GM12878 (cell line): ENCODE data around the gene CD69. TPM values are rescaled to one million over a fixed set of nuclear protein-coding genes. Genes with fewer than 3 reads are reported as not detected.
A peak's percentile ranks its signal among the peaks of the same experiment; 100 is the strongest.

ENCODE experiments used
- ATAC-seq: fragments of 200-7000 bp; cut with Tn5 transposase; 3 replicates; pipeline ENCODE4 v1.9.1; 2020; ENCODE audit warnings: mild to moderate bottlenecking, moderate library complexity
- BruUV-seq: library from RNA; stranded (reverse); fragments of 400-500 nt; replicated peaks from 2 replicates; lab custom pipeline; 2021; lab: Mats Ljungman, UMichigan
- CTCF ChIA-PET: fragments of 300-600 bp; sonication (Branson Sonifier 250); formaldehyde crosslinking; extraction: SDS; loops from one replicate; lab custom pipeline; 2021; ENCODE audit warnings: inconsistent platforms; lab: Yijun Ruan, JAX
- POLR2A ChIA-PET: fragments of 350-600 bp; formaldehyde crosslinking; extraction: SDS; loops from one replicate; lab custom pipeline; 2021; ENCODE audit warnings: inconsistent platforms; lab: Charles Lee
- RAD21 ChIA-PET: fragments of 300-600 bp; sonication (Branson Sonifier 250); formaldehyde crosslinking; loops from one replicate; lab custom pipeline; 2023; ENCODE audit warnings: antibody characterized with exemption; ENCODE audit not compliant: unreplicated experiment; lab: Charles Lee
- SMC1A ChIA-PET: fragments of 300-600 bp; sonication (Branson Sonifier 250); formaldehyde crosslinking; loops from one replicate; lab custom pipeline; 2023; ENCODE audit not compliant: unreplicated experiment, uncharacterized antibody; lab: Charles Lee
- DNase-seq: peaks from one replicate; pipeline ENCODE4 v3.0.0-alpha.2; 2011; ENCODE audit warnings: low read depth, low spot score
- FAIRE-seq: peaks from 3 replicates; lab custom pipeline; 2011; peaks lifted over from hg19 to GRCh38; lab: Jason Lieb, UNC
- H2AFZ ChIP-seq: 2 replicates; pipeline ENCODE4 v1.6.0; 2011; ENCODE audit warnings: low read depth, low read length, control low read depth; ENCODE audit not compliant: control insufficient read depth
- H3K27ac ChIP-seq: 2 replicates; pipeline ENCODE4 v1.5.1; 2011; ENCODE audit warnings: control low read depth; ENCODE audit not compliant: control insufficient read depth, insufficient read depth
- H3K27me3 ChIP-seq, 2 experiments: replicated peaks in 1 of 2; 2 replicates each; pipeline versions ENCODE4 v1.6.0 to v1.6.1; 2011; ENCODE audit warnings: low read length in 1 of 2; ENCODE audit not compliant: control insufficient read depth in 2 of 2, insufficient read depth in 2 of 2
- H3K36me3 ChIP-seq, 2 experiments: 2 replicates each; pipeline ENCODE4 v1.5.1; 2011; ENCODE audit warnings: low read length in 1 of 2; ENCODE audit not compliant: control insufficient read depth in 2 of 2, insufficient read depth in 2 of 2
- H3K4me1 ChIP-seq: 2 replicates; pipeline ENCODE4 v1.6.1; 2011; ENCODE audit warnings: mild to moderate bottlenecking, low read length, moderate library complexity, mixed read lengths; ENCODE audit not compliant: control insufficient read depth, insufficient read depth
- H3K4me2 ChIP-seq: 2 replicates; pipeline ENCODE4 v1.6.0; 2011; ENCODE audit warnings: control low read depth; ENCODE audit not compliant: control insufficient read depth, insufficient read depth
- H3K4me3 ChIP-seq: fragments of 200-600 bp; sonication (generic); 2 replicates; pipeline ENCODE4 v1.5.1; 2016
- H3K79me2 ChIP-seq: 2 replicates; pipeline ENCODE4 v1.6.0; 2011; ENCODE audit warnings: low read length; ENCODE audit not compliant: control insufficient read depth, insufficient read depth
- H3K9ac ChIP-seq: 2 replicates; pipeline ENCODE4 v1.8.0; 2011; ENCODE audit warnings: low read length, control low read depth, mixed read lengths; ENCODE audit not compliant: control insufficient read depth, insufficient read depth
- H3K9me3 ChIP-seq: replicated peaks from 3 replicates; pipeline ENCODE4 v1.5.1; 2011; ENCODE audit warnings: mild to moderate bottlenecking, low read length; ENCODE audit not compliant: control insufficient read depth, insufficient read depth
- H4K20me1 ChIP-seq: 2 replicates; pipeline ENCODE4 v1.6.0; 2011; ENCODE audit not compliant: control insufficient read depth, insufficient read depth
- CHD2 ChIP-seq: IDR thresholded peaks from 2 replicates; pipeline ENCODE4 v1.6.1; 2011; ENCODE audit warnings: low read depth, low read length, improper control_type of control experiment, borderline replicate concordance
- CREM ChIP-seq: IDR thresholded peaks from 2 replicates; pipeline ENCODE4 v1.6.1; 2014; ENCODE audit warnings: antibody characterized with exemption, low read depth
- EGR1 ChIP-seq, 2 experiments: IDR thresholded peaks; 1 replicate in 1 of 2; 2 replicates in 1 of 2; pipeline ENCODE4 v1.6.1; 2011 to 2012; ENCODE audit warnings: low read depth in 2 of 2, low read length in 2 of 2, borderline replicate concordance in 1 of 2, mild to moderate bottlenecking in 1 of 2, moderate library complexity in 1 of 2
- GABPA ChIP-seq: IDR thresholded peaks from 2 replicates; pipeline ENCODE4 v1.6.1; 2014; ENCODE audit warnings: antibody characterized with exemption, low read depth, mild to moderate bottlenecking, inconsistent platforms
- HCFC1 ChIP-seq: fragments of 150-350 bp; IDR thresholded peaks from 2 replicates; pipeline ENCODE4 v1.6.1; 2014; ENCODE audit warnings: low read length
- JUND ChIP-seq: IDR thresholded peaks from 2 replicates; pipeline ENCODE4 v1.6.1; 2012; ENCODE audit warnings: low read depth, mild to moderate bottlenecking, low read length, improper control_type of control experiment, moderate library complexity
- NFIC ChIP-seq: IDR thresholded peaks from 2 replicates; pipeline ENCODE4 v1.6.1; 2012; ENCODE audit warnings: low read depth, mild to moderate bottlenecking, inconsistent platforms, low read length, moderate library complexity
- PML ChIP-seq: IDR thresholded peaks from 2 replicates; pipeline ENCODE4 v1.6.1; 2012; ENCODE audit warnings: low read length, inconsistent platforms
- POLR2A ChIP-seq: IDR thresholded peaks from 2 replicates; pipeline ENCODE4 v1.6.1; 2011; ENCODE audit warnings: low read depth, mild to moderate bottlenecking, low read length
- SRF ChIP-seq, 2 experiments: IDR thresholded peaks; 2 replicates each; pipeline ENCODE4 v1.6.1; 2011; ENCODE audit warnings: low read depth in 2 of 2, low read length in 2 of 2, mild to moderate bottlenecking in 1 of 2, moderate library complexity in 1 of 2
- YY1 ChIP-seq: IDR thresholded peaks from 2 replicates; pipeline ENCODE4 v1.6.1; 2011; ENCODE audit warnings: low read depth, mild to moderate bottlenecking, low read length
- WGBS: methylation state at CpG from one replicate; pipeline ENCODE4 v1.1.6; 2016; ENCODE audit warnings: low lambda C conversion rate; ENCODE audit not compliant: insufficient replicate concordance, insufficient coverage; ENCODE audit errors: missing lambda C conversion rate; 5-methylcytosine and 5-hydroxymethylcytosine counted together
- in situ Hi-C: fragments of 300-500 bp; cut with MboI; formaldehyde crosslinking; loops from 9 replicates; pipeline ENCODE4 v1.14.3; 2018; ENCODE audit warnings: mixed read lengths
- intact Hi-C: fragments of 100-400 bp; cut with micrococcal nuclease; formaldehyde crosslinking; loops from one replicate; pipeline ENCODE4 v1.14.2; 2022; ENCODE audit not compliant: unreplicated experiment
- polyA plus RNA-seq, 11 experiments: library from polyadenylated mRNA; depleted of rRNA in 4 of 11; unstranded in 6 of 11; stranded (reverse) in 5 of 11; fragments of >200 nt; fragmentation: Nextera tagmentation in 4 of 11; fragmentation: Illumina TruSeq in 1 of 11; extraction: Ambion mirVana in 4 of 11; extraction: Trizol in 1 of 11; gene quantifications; 1 replicate in 1 of 11; 2 replicates in 10 of 11; pipeline versions ENCODE4 v1.2.1 to v1.2.3, GENCODE V29; 2011 to 2016; ENCODE audit warnings: inconsistent platforms in 2 of 11, missing spikeins in 2 of 11, low read depth in 1 of 11
- total RNA-seq, 4 experiments: library from RNA; depleted of rRNA in 3 of 4; stranded (reverse); fragments of >200 nt in 3 of 4; fragmentation: Illumina TruSeq in 1 of 4; extraction: Trizol in 1 of 4; gene quantifications; 2 replicates each; pipeline versions ENCODE4 v1.2.1 to v1.2.3, GENCODE V29; 2013 to 2021
- TF ChIP-seq, protein P1 (sequence below): fragments of 450-650 bp; IDR thresholded peaks from 2 replicates; pipeline ENCODE4 v1.6.1; 2017; ENCODE audit warnings: mild to moderate bottlenecking, low read depth, inconsistent platforms; ENCODE audit not compliant: poor library complexity, severe bottlenecking
- TF ChIP-seq, protein P2 (sequence below): fragments of 450-650 bp; IDR thresholded peaks from 2 replicates; pipeline ENCODE4 v1.6.1; 2017; ENCODE audit warnings: mild to moderate bottlenecking
- TF ChIP-seq, protein P3 (sequence below): fragments of 150-350 bp; IDR thresholded peaks from 2 replicates; pipeline ENCODE4 v1.6.1; 2016; ENCODE audit warnings: low read depth, low read length
- TF ChIP-seq, protein P4 (sequence below): fragments of 450-650 bp; IDR thresholded peaks from 2 replicates; pipeline ENCODE4 v1.6.1; 2016; ENCODE audit warnings: mild to moderate bottlenecking

CD69 gene
- total and polyA plus RNA-seq, 10 of the 15 experiments (the other 5 are each of a cell fraction or from before 2014, with no cell fraction given), result 7.3 to 156 (median 15.0) TPM

DNA sequence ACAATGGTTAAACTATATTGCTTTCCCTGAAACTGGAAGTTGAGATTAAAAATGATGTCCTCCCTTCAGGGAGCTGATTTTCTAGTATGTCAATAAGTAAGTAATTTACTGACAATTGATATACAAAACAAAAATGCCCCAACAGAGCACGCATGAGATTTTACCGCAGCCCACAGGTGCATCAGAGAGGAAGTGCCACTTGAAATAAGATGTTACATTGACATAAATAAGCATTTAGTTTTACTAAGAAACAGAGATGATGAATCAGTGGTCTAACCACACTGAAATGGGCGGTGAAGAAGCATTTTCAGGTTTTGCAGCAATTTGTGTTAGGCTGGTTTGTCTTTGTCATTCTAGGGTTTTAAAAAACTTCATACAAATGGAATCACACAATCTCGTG lies 19.0 kb downstream of the CD69 start:
- DNase-seq (peak; percentile 89), ATAC-seq (peak; percentile 82), FAIRE-seq (peak; percentile 83)
- Histone ChIP-seq H3K79me2 (peaks cover 2% of the 10 kb centered on the region), H3K4me3 (peak overlapping the region; percentile 36; the same call in 1 of the 2 replicates), H3K4me2 (peak overlapping the region; percentile 41; the same call in 1 of the 2 replicates), H2AFZ (no peak overlapping the region), H3K27ac (peak overlapping the region; percentile 72), H3K9me3 (no peaks in the 10 kb centered on the region), H3K36me3 (no peaks in the 10 kb centered on the region), H3K9ac (no peak overlapping the region), H4K20me1 (no peaks in the 10 kb centered on the region), H3K4me1 (peaks cover 30% of the 10 kb centered on the region), H3K27me3 (no peaks in the 10 kb centered on the region)
- under 1% methylated on average over 4 of the region's 4 CpGs for WGBS
- CTCF ChIA-PET, result interaction anchor here (1.2 to 6.1 kb wide), 17 partner anchors 11 to 410 kb away, joined by 3 to 67 read pairs (median 8); no protein-coding TSS in a partner anchor
- SMC1A ChIA-PET, result interaction anchor here (0.7 to 22.8 kb wide), 12 partner anchors 9 to 410 kb away, joined by 3 to 814 read pairs (median 5); no protein-coding TSS in a partner anchor
- in situ Hi-C loops, result no loop called here
- POLR2A ChIA-PET, result interaction anchor here (2.0 kb wide), 1 partner anchor 19 kb away, joined by 6 read pairs; the partner anchor contains the start of gene CD69
- no TSS peak for BruUV-seq
- RAD21 ChIA-PET, result interaction anchor here (1.1 to 2.7 kb wide), 9 partner anchors 10 to 68 kb away, joined by 3 to 27 read pairs (median 10); no protein-coding TSS in a partner anchor
- intact Hi-C loops, result loop anchor here (10.0 kb wide), 1 partner anchor 273 kb away; the partner anchor contains the start of gene CLEC12B
- TF ChIP-seq CREM, result peak; percentile 94
- TF ChIP-seq, protein P1, sequence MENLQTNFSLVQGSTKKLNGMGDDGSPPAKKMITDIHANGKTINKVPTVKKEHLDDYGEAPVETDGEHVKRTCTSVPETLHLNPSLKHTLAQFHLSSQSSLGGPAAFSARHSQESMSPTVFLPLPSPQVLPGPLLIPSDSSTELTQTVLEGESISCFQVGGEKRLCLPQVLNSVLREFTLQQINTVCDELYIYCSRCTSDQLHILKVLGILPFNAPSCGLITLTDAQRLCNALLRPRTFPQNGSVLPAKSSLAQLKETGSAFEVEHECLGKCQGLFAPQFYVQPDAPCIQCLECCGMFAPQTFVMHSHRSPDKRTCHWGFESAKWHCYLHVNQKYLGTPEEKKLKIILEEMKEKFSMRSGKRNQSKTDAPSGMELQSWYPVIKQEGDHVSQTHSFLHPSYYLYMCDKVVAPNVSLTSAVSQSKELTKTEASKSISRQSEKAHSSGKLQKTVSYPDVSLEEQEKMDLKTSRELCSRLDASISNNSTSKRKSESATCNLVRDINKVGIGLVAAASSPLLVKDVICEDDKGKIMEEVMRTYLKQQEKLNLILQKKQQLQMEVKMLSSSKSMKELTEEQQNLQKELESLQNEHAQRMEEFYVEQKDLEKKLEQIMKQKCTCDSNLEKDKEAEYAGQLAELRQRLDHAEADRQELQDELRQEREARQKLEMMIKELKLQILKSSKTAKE, result peak; percentile 96
- TF ChIP-seq GABPA, result peak; percentile 70
- TF ChIP-seq, protein P2, sequence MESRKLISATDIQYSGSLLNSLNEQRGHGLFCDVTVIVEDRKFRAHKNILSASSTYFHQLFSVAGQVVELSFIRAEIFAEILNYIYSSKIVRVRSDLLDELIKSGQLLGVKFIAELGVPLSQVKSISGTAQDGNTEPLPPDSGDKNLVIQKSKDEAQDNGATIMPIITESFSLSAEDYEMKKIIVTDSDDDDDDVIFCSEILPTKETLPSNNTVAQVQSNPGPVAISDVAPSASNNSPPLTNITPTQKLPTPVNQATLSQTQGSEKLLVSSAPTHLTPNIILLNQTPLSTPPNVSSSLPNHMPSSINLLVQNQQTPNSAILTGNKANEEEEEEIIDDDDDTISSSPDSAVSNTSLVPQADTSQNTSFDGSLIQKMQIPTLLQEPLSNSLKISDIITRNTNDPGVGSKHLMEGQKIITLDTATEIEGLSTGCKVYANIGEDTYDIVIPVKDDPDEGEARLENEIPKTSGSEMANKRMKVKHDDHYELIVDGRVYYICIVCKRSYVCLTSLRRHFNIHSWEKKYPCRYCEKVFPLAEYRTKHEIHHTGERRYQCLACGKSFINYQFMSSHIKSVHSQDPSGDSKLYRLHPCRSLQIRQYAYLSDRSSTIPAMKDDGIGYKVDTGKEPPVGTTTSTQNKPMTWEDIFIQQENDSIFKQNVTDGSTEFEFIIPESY, result no peak
- TF ChIP-seq, protein P3, sequence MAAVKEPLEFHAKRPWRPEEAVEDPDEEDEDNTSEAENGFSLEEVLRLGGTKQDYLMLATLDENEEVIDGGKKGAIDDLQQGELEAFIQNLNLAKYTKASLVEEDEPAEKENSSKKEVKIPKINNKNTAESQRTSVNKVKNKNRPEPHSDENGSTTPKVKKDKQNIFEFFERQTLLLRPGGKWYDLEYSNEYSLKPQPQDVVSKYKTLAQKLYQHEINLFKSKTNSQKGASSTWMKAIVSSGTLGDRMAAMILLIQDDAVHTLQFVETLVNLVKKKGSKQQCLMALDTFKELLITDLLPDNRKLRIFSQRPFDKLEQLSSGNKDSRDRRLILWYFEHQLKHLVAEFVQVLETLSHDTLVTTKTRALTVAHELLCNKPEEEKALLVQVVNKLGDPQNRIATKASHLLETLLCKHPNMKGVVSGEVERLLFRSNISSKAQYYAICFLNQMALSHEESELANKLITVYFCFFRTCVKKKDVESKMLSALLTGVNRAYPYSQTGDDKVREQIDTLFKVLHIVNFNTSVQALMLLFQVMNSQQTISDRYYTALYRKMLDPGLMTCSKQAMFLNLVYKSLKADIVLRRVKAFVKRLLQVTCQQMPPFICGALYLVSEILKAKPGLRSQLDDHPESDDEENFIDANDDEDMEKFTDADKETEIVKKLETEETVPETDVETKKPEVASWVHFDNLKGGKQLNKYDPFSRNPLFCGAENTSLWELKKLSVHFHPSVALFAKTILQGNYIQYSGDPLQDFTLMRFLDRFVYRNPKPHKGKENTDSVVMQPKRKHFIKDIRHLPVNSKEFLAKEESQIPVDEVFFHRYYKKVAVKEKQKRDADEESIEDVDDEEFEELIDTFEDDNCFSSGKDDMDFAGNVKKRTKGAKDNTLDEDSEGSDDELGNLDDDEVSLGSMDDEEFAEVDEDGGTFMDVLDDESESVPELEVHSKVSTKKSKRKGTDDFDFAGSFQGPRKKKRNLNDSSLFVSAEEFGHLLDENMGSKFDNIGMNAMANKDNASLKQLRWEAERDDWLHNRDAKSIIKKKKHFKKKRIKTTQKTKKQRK, result no peak
- peak; percentile 99 for TF ChIP-seq NFIC
- peak in 1 of 2 experiments; percentile 28; a peak in 1 of 4 replicates for TF ChIP-seq SRF (IDR thresholded peaks at IDR 0.05; ENCODE audit: low read depth in 2 of 2, low read length in 2 of 2)
- no peak for TF ChIP-seq JUND
- TF ChIP-seq, protein P4, sequence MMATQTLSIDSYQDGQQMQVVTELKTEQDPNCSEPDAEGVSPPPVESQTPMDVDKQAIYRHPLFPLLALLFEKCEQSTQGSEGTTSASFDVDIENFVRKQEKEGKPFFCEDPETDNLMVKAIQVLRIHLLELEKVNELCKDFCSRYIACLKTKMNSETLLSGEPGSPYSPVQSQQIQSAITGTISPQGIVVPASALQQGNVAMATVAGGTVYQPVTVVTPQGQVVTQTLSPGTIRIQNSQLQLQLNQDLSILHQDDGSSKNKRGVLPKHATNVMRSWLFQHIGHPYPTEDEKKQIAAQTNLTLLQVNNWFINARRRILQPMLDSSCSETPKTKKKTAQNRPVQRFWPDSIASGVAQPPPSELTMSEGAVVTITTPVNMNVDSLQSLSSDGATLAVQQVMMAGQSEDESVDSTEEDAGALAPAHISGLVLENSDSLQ, result peak; percentile 54; the same call in 1 of the 2 replicates
- no peak for TF ChIP-seq YY1
- no peak for TF ChIP-seq EGR1 (IDR thresholded peaks at IDR 0.05; ENCODE audit: borderline replicate concordance in 1 of 2, low read depth in 2 of 2, low read length in 2 of 2)
- TF ChIP-seq CHD2, result peak; percentile 72; the same call in 1 of the 2 replicates
- peak; percentile 83 for TF ChIP-seq PML
- no peak for TF ChIP-seq POLR2A
- no peak for TF ChIP-seq HCFC1
